Testis (tissue), 3 donors: ENCODE results near the gene PRR23E. TPM values are rescaled to one million over a fixed set of nuclear protein-coding genes. Genes with fewer than 3 reads are reported as not detected.

Experiments used
- DNase-seq: peaks from one replicate; pipeline ENCODE4 v3.0.0-alpha.2; 2019
- H3K27ac ChIP-seq, 2 donors: fragments of 200-600 bp; sonication (generic); one replicate each; pipeline ENCODE4 v1.5.1; 2019
- H3K27me3 ChIP-seq: fragments of 200-600 bp; sonication (generic); one replicate; pipeline ENCODE4 v1.5.1; 2019
- H3K36me3 ChIP-seq: fragments of 200-600 bp; sonication (generic); one replicate; pipeline ENCODE4 v1.5.1; 2017; ENCODE audit warnings: low read depth; ENCODE audit errors: missing control alignments
- H3K4me1 ChIP-seq: fragments of 200-600 bp; sonication (generic); one replicate; pipeline ENCODE4 v1.5.1; 2019
- H3K4me3 ChIP-seq, 2 donors: fragments of 200-600 bp; sonication (generic); one replicate each; pipeline ENCODE4 v1.5.1; 2017 to 2019
- H3K9me3 ChIP-seq: fragments of 200-600 bp; sonication (generic); one replicate; pipeline ENCODE4 v1.5.1; 2017
- CTCF ChIP-seq, 3 experiments: fragments of 450-650 bp in 2 of 3; fragments of 200-600 bp in 1 of 3; sonication (generic) in 1 of 3; IDR thresholded peaks; one replicate each; pipeline ENCODE4 v1.5.1; 2016 to 2019; ENCODE audit warnings: antibody characterized with exemption in 3 of 3, mild to moderate bottlenecking in 2 of 3, moderate library complexity in 1 of 3
- POLR2A ChIP-seq: fragments of 450-650 bp; IDR thresholded peaks from one replicate; pipeline ENCODE4 v1.6.1; 2017; ENCODE audit warnings: antibody characterized with exemption, mild to moderate bottlenecking, moderate library complexity
- WGBS, 2 donors: methylation state at CpG; one replicate each; pipeline ENCODE4 v1.1.5; 2018; 5-methylcytosine and 5-hydroxymethylcytosine counted together
- intact Hi-C: fragments of 100-400 bp; cut with DNase I; formaldehyde crosslinking; loops from one replicate; pipeline ENCODE4 v1.15.1; 2023; ENCODE audit warnings: low total_unique reads
- polyA plus RNA-seq: library from polyadenylated mRNA; stranded (reverse); fragments of 350-450 nt; fragmentation: Illumina TruSeq; extraction: RNeasy Lipid Tissue Mini Kit (QIAGEN cat#74804); gene quantifications from one replicate; pipeline ENCODE4 v1.2.3, GENCODE V29; 2014; ENCODE audit warnings: low read depth, low replicate concordance; ENCODE audit not compliant: insufficient read depth
- total RNA-seq, 2 donors: library from RNA; depleted of rRNA; stranded (reverse); fragments of >200 nt; gene quantifications; one replicate each; pipeline ENCODE4 v1.2.3, GENCODE V29; 2016

Gene PRR23E
- total and polyA plus RNA-seq, 3 donors from 2014 or later, result 0.87 to 1.5 (median 1.0) TPM

GRCh38 chr3:127147291-127147885 lies 45.5 kb upstream of the PRR23E start:
- Histone ChIP-seq H3K4me3 (no peak overlapping the region), H3K9me3 (no peaks in the 10 kb centered on the region), H3K36me3 (no peaks in the 10 kb centered on the region), H3K27me3 (no peaks in the 10 kb centered on the region), H3K27ac (no peak overlapping the region), H3K4me1 (no peaks in the 10 kb centered on the region)
- DNase-seq, result no peak
- no peak for TF ChIP-seq POLR2A
- no peak for TF ChIP-seq CTCF (IDR thresholded peaks at IDR 0.05)
- WGBS, 2 donors, result 84 to 90% methylated on average over 6 to 8 of the region's 8 CpGs
- intact Hi-C loops, result no loop called here

GRCh38 chr3:127149621-127150310 lies 43.2 kb upstream of the PRR23E start:
- no peaks in the 10 kb centered on the region for H3K36me3 ChIP-seq

GRCh38 chr3:127150513-127151250 lies 42.2 kb upstream of the PRR23E start:
- intact Hi-C loops, result no loop called here
- H3K9me3 ChIP-seq, result no peaks in the 10 kb centered on the region
- no peaks in the 10 kb centered on the region for H3K4me1 ChIP-seq
- H3K27me3 ChIP-seq, result no peaks in the 10 kb centered on the region
- no peak overlapping the region for H3K4me3 ChIP-seq
- no peaks in the 10 kb centered on the region for H3K36me3 ChIP-seq
- 91% methylated on average over 11 to 15 of the region's 15 CpGs for WGBS, 2 donors
- H3K27ac ChIP-seq, result no peak overlapping the region
- TF ChIP-seq CTCF (IDR thresholded peaks at IDR 0.05) (no peak), POLR2A (no peak)
- DNase-seq, result no peak

More at GRCh38 chr3:127149621-127150310, 43.2 kb upstream of the PRR23E start:
- no peak overlapping the region for H3K27ac ChIP-seq
- H3K4me3 ChIP-seq, result no peak overlapping the region
- no peaks in the 10 kb centered on the region for H3K27me3 ChIP-seq
- no peak for DNase-seq
- H3K4me1 ChIP-seq, result no peaks in the 10 kb centered on the region
- H3K9me3 ChIP-seq, result no peaks in the 10 kb centered on the region
- TF ChIP-seq CTCF (IDR thresholded peaks at IDR 0.05) (no peak), POLR2A (no peak)
- WGBS, 2 donors, result 83 to 91% methylated on average over 6 of the region's 6 CpGs
- intact Hi-C loops, result no loop called here

- no peaks in the 10 kb centered on the region for H3K9me3 ChIP-seq
- intact Hi-C loops, result no loop called here
- H3K4me3 ChIP-seq, result no peak overlapping the region
- no peak for DNase-seq
- TF ChIP-seq CTCF (IDR thresholded peaks at IDR 0.05), result no peak
- no peak overlapping the region for H3K27ac ChIP-seq
- H3K27me3 ChIP-seq, result no peaks in the 10 kb centered on the region
- H3K36me3 ChIP-seq, result no peaks in the 10 kb centered on the region
- WGBS, 2 donors, result 96% methylated on average over 9 of the region's 9 CpGs
- no peaks in the 10 kb centered on the region for H3K4me1 ChIP-seq
Observed at GRCh38 chr3:127151251-127151564, 41.7 kb upstream of the PRR23E start.
